Left lung (tissue), 10 donors: ENCODE data around the gene C2orf66. TPM values are rescaled to one million over a fixed set of nuclear protein-coding genes. Genes with fewer than 3 reads are reported as not detected.

Experiments
- ATAC-seq: fragments of 200-7000 bp; cut with Tn5 transposase; one replicate; pipeline ENCODE4 v1.9.1; 2020; ENCODE audit warnings: moderate library complexity
- DNase-seq, 4 donors: peaks; one replicate each; pipeline ENCODE4 v3.0.0-alpha.2; 2013 to 2020
- H3K27ac ChIP-seq, 2 donors: fragments of 200-600 bp; sonication (generic) in 1 of 2; one replicate each; pipeline versions ENCODE4 v1.5.0 to v1.8.0; 2020 to 2021
- H3K27me3 ChIP-seq, 2 donors: fragments of 200-600 bp; sonication (generic) in 1 of 2; one replicate each; pipeline versions ENCODE4 v1.5.0 to v1.8.0; 2020 to 2021
- H3K36me3 ChIP-seq, 2 donors: fragments of 200-600 bp; sonication (generic) in 1 of 2; one replicate each; pipeline versions ENCODE4 v1.5.0 to v1.8.0; 2020 to 2021
- H3K4me1 ChIP-seq, 2 donors: fragments of 200-600 bp; one replicate each; pipeline ENCODE4 v1.8.0; 2021
- H3K4me3 ChIP-seq, 2 donors: fragments of 200-600 bp; sonication (generic) in 1 of 2; one replicate each; pipeline versions ENCODE4 v1.5.0 to v1.8.0; 2020 to 2021; ENCODE audit warnings: mild to moderate bottlenecking in 1 of 2
- H3K9me3 ChIP-seq, 2 donors: fragments of 200-600 bp; sonication (generic) in 1 of 2; one replicate each; pipeline versions ENCODE4 v1.5.0 to v1.8.0; 2020 to 2021
- CTCF ChIP-seq, 2 donors: fragments of 200-600 bp; sonication (generic) in 1 of 2; IDR thresholded peaks; one replicate each; pipeline versions ENCODE4 v1.5.0 to v1.8.0; 2021; ENCODE audit warnings: antibody characterized with exemption in 2 of 2
- intact Hi-C, 2 donors: fragments of 100-400 bp; cut with DNase I; formaldehyde crosslinking; loops; one replicate each; pipeline versions ENCODE4 v1.11.2 to v1.14.2; 2022
- polyA plus RNA-seq, 6 donors: library from polyadenylated mRNA; unstranded; fragments of 120-200 nt; gene quantifications; one replicate each; pipeline ENCODE4 v1.2.1, GENCODE V29; 2013; ENCODE audit not compliant: insufficient read length in 6 of 6
- total RNA-seq, 2 donors: library from RNA; stranded (reverse); fragmentation: NEBNext Ultra II Directional; extraction: Animal tissue kit (Norgen Biotek cat#: 25700); gene quantifications; one replicate each; pipeline ENCODE4 v1.2.1, GENCODE V29; 2021
- donor health status: DM: no; HTN: yes; CAD: no.
- donor health status: DM: no; HTN: no; CAD: no.

C2orf66 gene
- total and polyA plus RNA-seq, 8 donors = 0.13 to 0.54 (median 0.22) TPM

- Histone ChIP-seq H3K27me3 (peaks cover 0 to 6% of the 10 kb centered on the region in 2 donors), H3K4me3 (no peak overlapping the region), H3K27ac (no peak overlapping the region), H3K9me3 (no peaks in the 10 kb centered on the region), H3K36me3 (no peaks in the 10 kb centered on the region), H3K4me1 (no peaks in the 10 kb centered on the region)
- ATAC-seq (no peak), DNase-seq (no peak)
- no peak for TF ChIP-seq CTCF (IDR thresholded peaks at IDR 0.05)
- intact Hi-C loops = no loop called here
Observed at GRCh38 chr2:196808083-196808665, 981 bp downstream of the C2orf66 start.

GRCh38 chr2:196804381-196804780, 4.8 kb downstream of the C2orf66 start:
- ATAC-seq = no peak
- no peak for DNase-seq
- Histone ChIP-seq H3K4me1 (peaks cover 0 to 6% of the 10 kb centered on the region in 2 donors), H3K9me3 (no peaks in the 10 kb centered on the region), H3K4me3 (no peak overlapping the region), H3K27me3 (peaks cover 0 to 9% of the 10 kb centered on the region in 2 donors), H3K27ac (no peak overlapping the region), H3K36me3 (no peaks in the 10 kb centered on the region)
- intact Hi-C loops = no loop called here
- TF ChIP-seq CTCF (IDR thresholded peaks at IDR 0.05) = no peak

GRCh38 chr2:196802401-196802800, 6.8 kb downstream of the C2orf66 start:
- DNase-seq = no peak
- no peaks in the 10 kb centered on the region for H3K9me3 ChIP-seq
- H3K4me1 ChIP-seq = peaks cover 10 to 21% of the 10 kb centered on the region in 2 donors
- no peak for ATAC-seq
- H3K4me3 ChIP-seq = no peak overlapping the region
- intact Hi-C loops = no loop called here
- no peaks in the 10 kb centered on the region for H3K36me3 ChIP-seq
- no peak for TF ChIP-seq CTCF (IDR thresholded peaks at IDR 0.05)
- H3K27me3 ChIP-seq = peaks cover 0 to 9% of the 10 kb centered on the region in 2 donors
- no peak overlapping the region for H3K27ac ChIP-seq

- no peak for TF ChIP-seq CTCF (IDR thresholded peaks at IDR 0.05)
- DNase-seq (peak in 1 of 4 donors; percentile 1), ATAC-seq (no peak)
- Histone ChIP-seq H3K4me1 (peaks cover 10 to 21% of the 10 kb centered on the region in 2 donors), H3K36me3 (peaks cover 0 to 6% of the 10 kb centered on the region in 2 donors), H3K4me3 (no peak overlapping the region), H3K9me3 (no peaks in the 10 kb centered on the region), H3K27me3 (peaks cover 0 to 9% of the 10 kb centered on the region in 2 donors), H3K27ac (no peak overlapping the region)
- intact Hi-C loops = no loop called here
Observed at GRCh38 chr2:196801674-196802261, 7.4 kb downstream of the C2orf66 start.

- ATAC-seq = peak; percentile 26
- H3K27me3 ChIP-seq = peaks cover 0 to 9% of the 10 kb centered on the region in 2 donors
- H3K27ac ChIP-seq = peak overlapping the region; percentile 60 to 62
- H3K36me3 ChIP-seq = peaks cover 0 to 34% of the 10 kb centered on the region in 2 donors
- H3K4me3 ChIP-seq = peak overlapping the region; percentile 66 to 69
- TF ChIP-seq CTCF (IDR thresholded peaks at IDR 0.05) = no peak
- peak in 2 of 4 donors; percentile 0 to 2 for DNase-seq
- H3K4me1 ChIP-seq = peaks cover 10 to 21% of the 10 kb centered on the region in 2 donors
- intact Hi-C loops = no loop called here
- H3K9me3 ChIP-seq = no peaks in the 10 kb centered on the region
Observed at GRCh38 chr2:196798980-196799379, 10.2 kb downstream of the C2orf66 start.
